NCI-H345 treated with DMSO at 0.1 percent for 48 hours (cell line): ENCODE results near the gene C1orf35.
"Not testable (repeated sequence)": the region's sequence is repeated elsewhere in the genome, so short reads cannot be mapped to it uniquely, and the experiment has no call there.

Experiments used
- DNase-seq: peaks from one replicate; lab custom pipeline; 2025; ENCODE audit not compliant: unreplicated experiment; lab: John Stamatoyannopoulos, UW

C1orf35 gene

GRCh38 chr1:228142701-228143136 lies 39.6 kb upstream of the C1orf35 start:
- no peak for DNase-seq

GRCh38 chr1:228142155-228142691 lies 39.1 kb upstream of the C1orf35 start:
- DNase-seq, result no peak

- DNase-seq, result no peak
Measured at GRCh38 chr1:228141226-228142044, 38.3 kb upstream of the C1orf35 start.

- DNase-seq, result no peak
Measured at GRCh38 chr1:228140724-228141225, 37.6 kb upstream of the C1orf35 start.

GRCh38 chr1:228139931-228140723 lies 37.0 kb upstream of the C1orf35 start, which contains the start of gene GUK1:
Gene GUK1, plus strand, starts transcription at chr1:228140279. Its CDS starts 24 bp downstream, at chr1:228140303.
- DNase-seq, result peak; percentile 98

- no peak for DNase-seq
Measured at GRCh38 chr1:228139406-228139930, 36.3 kb upstream of the C1orf35 start.

- DNase-seq, result no peak
Measured at GRCh38 chr1:228136901-228137300, 33.8 kb upstream of the C1orf35 start.

- DNase-seq, result no peak
Measured at GRCh38 chr1:228134591-228134990, 31.5 kb upstream of the C1orf35 start.

GRCh38 chr1:228131766-228132165 lies 28.6 kb upstream of the C1orf35 start:
- no peak for DNase-seq

- no peak for DNase-seq
Measured at GRCh38 chr1:228125185-228125584, 22.1 kb upstream of the C1orf35 start.

GRCh38 chr1:228123505-228123904 lies 20.4 kb upstream of the C1orf35 start:
- DNase-seq, result no peak

GRCh38 chr1:228122921-228123441 lies 19.9 kb upstream of the C1orf35 start:
- no peak for DNase-seq

GRCh38 chr1:228120857-228121489 lies 17.8 kb upstream of the C1orf35 start:
- DNase-seq, result no peak

- no peak for DNase-seq
Measured at GRCh38 chr1:228120351-228120750, 17.2 kb upstream of the C1orf35 start.

- no peak for DNase-seq
Measured at GRCh38 chr1:228118040-228118439, 14.9 kb upstream of the C1orf35 start.

- DNase-seq, result no peak
Measured at GRCh38 chr1:228117335-228117734, 14.2 kb upstream of the C1orf35 start.

- no peak for DNase-seq
Measured at GRCh38 chr1:228114827-228115226, 11.7 kb upstream of the C1orf35 start.

- DNase-seq, result no peak
Measured at GRCh38 chr1:228112617-228113016, 9.5 kb upstream of the C1orf35 start.

GRCh38 chr1:228112167-228112566 lies 9.0 kb upstream of the C1orf35 start:
- no peak for DNase-seq

GRCh38 chr1:228111315-228111714 lies 8.2 kb upstream of the C1orf35 start:
- DNase-seq, result not testable (repeated sequence)

- DNase-seq, result no peak
Measured at GRCh38 chr1:228110556-228110955, 7.4 kb upstream of the C1orf35 start.
